ENCODE measurements around the gene BDKRB1.

Gene BDKRB1

DNA sequence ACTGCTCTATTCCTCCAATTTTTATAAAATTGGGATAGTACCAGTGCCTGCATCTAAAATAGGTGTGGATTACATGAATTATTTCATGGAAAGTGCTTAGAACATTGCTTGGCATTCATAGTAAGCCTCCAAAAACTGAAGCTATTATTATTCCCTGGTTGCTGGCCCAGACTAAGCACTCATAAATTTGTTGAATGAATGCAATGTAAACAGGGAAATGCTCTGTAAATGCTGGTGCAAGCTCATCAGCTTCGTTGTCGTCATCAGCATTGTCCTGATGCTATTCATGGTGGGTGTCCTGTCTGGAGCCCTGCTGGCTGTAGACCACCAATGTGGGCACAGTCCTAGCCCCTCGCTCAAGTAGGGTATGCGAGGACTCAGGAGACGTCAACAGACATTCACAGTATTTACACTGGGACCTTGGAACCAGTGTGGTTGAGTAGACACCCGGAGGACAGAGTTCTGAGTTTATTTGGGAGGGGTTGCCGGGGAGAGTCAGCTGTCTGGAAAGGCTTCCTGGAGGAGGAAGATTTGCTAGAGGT is 34.8 kb upstream of the BDKRB1 start:
- Histone ChIP-seq H3K4me3 (ENCODE audit: low read depth in 1 of 2, low read length in 2 of 2) (no peak overlapping the region), H3K27ac (ENCODE audit: low read length) (no peak overlapping the region), H3K36me3 (ENCODE audit: control insufficient read depth in 1 of 2, insufficient read depth in 2 of 2, low read length in 2 of 2) (no peaks in the 10 kb centered on the region), H3K9me3 (ENCODE audit: control insufficient read depth in 1 of 2, low read length in 2 of 2) (no peaks in the 10 kb centered on the region), H3K27me3 (ENCODE audit: low read depth, low read length) (no peaks in the 10 kb centered on the region), H3K4me1 (ENCODE audit: control insufficient read depth in 1 of 2, insufficient read depth in 2 of 2, low read length in 2 of 2) (peaks cover 0 to 6% of the 10 kb centered on the region in 2 donors)

- H3K27me3 ChIP-seq (ENCODE audit: low read depth, low read length): no peaks in the 10 kb centered on the region
- H3K4me3 ChIP-seq (ENCODE audit: low read depth in 1 of 2, low read length in 2 of 2): no peak overlapping the region
- H3K27ac ChIP-seq (ENCODE audit: low read length): no peak overlapping the region
- peaks cover 0 to 6% of the 10 kb centered on the region in 2 donors for H3K4me1 ChIP-seq (ENCODE audit: control insufficient read depth in 1 of 2, insufficient read depth in 2 of 2, low read length in 2 of 2)
- H3K36me3 ChIP-seq (ENCODE audit: control insufficient read depth in 1 of 2, insufficient read depth in 2 of 2, low read length in 2 of 2): no peaks in the 10 kb centered on the region
- no peaks in the 10 kb centered on the region for H3K9me3 ChIP-seq (ENCODE audit: control insufficient read depth in 1 of 2, low read length in 2 of 2)
These were observed 34.2 kb upstream of the BDKRB1 start for GRCh38 chr14:96221841-96222240.

- H3K27me3 ChIP-seq (ENCODE audit: low read depth, low read length): no peaks in the 10 kb centered on the region
- no peaks in the 10 kb centered on the region for H3K9me3 ChIP-seq (ENCODE audit: control insufficient read depth in 1 of 2, low read length in 2 of 2)
- no peak overlapping the region for H3K4me3 ChIP-seq (ENCODE audit: low read depth in 1 of 2, low read length in 2 of 2)
- no peak overlapping the region for H3K27ac ChIP-seq (ENCODE audit: low read length)
- H3K4me1 ChIP-seq (ENCODE audit: control insufficient read depth in 1 of 2, insufficient read depth in 2 of 2, low read length in 2 of 2): peaks cover 0 to 6% of the 10 kb centered on the region in 2 donors
- H3K36me3 ChIP-seq (ENCODE audit: control insufficient read depth in 1 of 2, insufficient read depth in 2 of 2, low read length in 2 of 2): no peaks in the 10 kb centered on the region
These were observed 31.4 kb upstream of the BDKRB1 start for GRCh38 chr14:96224480-96225096.

DNA sequence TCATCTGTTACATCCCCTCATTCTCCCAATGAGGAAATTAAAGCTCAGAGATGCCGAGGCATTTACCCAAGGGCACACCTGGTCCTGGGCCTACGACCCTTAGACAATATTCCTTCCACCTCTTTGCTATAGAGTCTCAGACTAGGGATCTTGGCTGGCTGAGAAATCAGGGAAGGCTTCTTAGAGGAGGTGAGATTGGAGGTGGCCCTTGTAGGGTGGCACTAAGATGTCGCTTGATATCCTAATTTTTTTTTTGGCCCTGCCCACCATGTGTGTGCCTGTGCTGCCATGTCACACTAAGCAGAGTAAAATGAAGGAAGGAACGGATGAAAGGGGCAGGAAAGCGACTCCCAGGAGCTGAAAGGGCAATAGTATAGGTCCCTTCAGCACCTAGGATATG is 30.8 kb upstream of the BDKRB1 start:
- Histone ChIP-seq H3K27ac (ENCODE audit: low read length) (no peak overlapping the region), H3K27me3 (ENCODE audit: low read depth, low read length) (no peaks in the 10 kb centered on the region), H3K4me3 (ENCODE audit: low read depth in 1 of 2, low read length in 2 of 2) (no peak overlapping the region), H3K4me1 (ENCODE audit: control insufficient read depth in 1 of 2, insufficient read depth in 2 of 2, low read length in 2 of 2) (peaks cover 0 to 6% of the 10 kb centered on the region in 2 donors), H3K36me3 (ENCODE audit: control insufficient read depth in 1 of 2, insufficient read depth in 2 of 2, low read length in 2 of 2) (no peaks in the 10 kb centered on the region), H3K9me3 (ENCODE audit: control insufficient read depth in 1 of 2, low read length in 2 of 2) (no peaks in the 10 kb centered on the region)

- Histone ChIP-seq H3K4me1 (ENCODE audit: control insufficient read depth in 1 of 2, insufficient read depth in 2 of 2, low read length in 2 of 2) (peaks cover 0 to 6% of the 10 kb centered on the region in 2 donors), H3K27ac (ENCODE audit: low read length) (no peak overlapping the region), H3K27me3 (ENCODE audit: low read depth, low read length) (no peaks in the 10 kb centered on the region), H3K9me3 (ENCODE audit: control insufficient read depth in 1 of 2, low read length in 2 of 2) (no peaks in the 10 kb centered on the region), H3K4me3 (ENCODE audit: low read depth in 1 of 2, low read length in 2 of 2) (no peak overlapping the region), H3K36me3 (ENCODE audit: control insufficient read depth in 1 of 2, insufficient read depth in 2 of 2, low read length in 2 of 2) (no peaks in the 10 kb centered on the region)
These were observed 30.3 kb upstream of the BDKRB1 start for GRCh38 chr14:96225745-96226151.

DNA sequence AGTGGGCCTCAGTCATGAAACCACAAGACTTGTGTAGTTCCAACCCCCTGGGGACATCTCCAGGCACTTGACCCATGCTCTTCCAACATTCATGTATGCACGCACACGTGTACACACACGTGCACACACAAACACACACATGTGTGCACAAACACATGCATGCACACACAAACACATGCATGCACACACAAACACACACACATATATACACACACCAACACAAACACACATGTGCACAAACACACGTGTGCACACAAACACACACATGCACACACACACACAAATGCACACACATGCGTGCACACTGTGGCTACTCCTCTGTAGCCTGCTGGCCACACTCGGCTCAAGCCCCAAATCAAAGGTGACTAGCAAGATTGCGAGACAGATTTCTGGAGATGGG is 28.6 kb upstream of the BDKRB1 start:
- Histone ChIP-seq H3K4me3 (ENCODE audit: low read depth in 1 of 2, low read length in 2 of 2) (no peak overlapping the region), H3K27me3 (ENCODE audit: low read depth, low read length) (no peaks in the 10 kb centered on the region), H3K36me3 (ENCODE audit: control insufficient read depth in 1 of 2, insufficient read depth in 2 of 2, low read length in 2 of 2) (no peaks in the 10 kb centered on the region), H3K4me1 (ENCODE audit: control insufficient read depth in 1 of 2, insufficient read depth in 2 of 2, low read length in 2 of 2) (peaks cover 0 to 6% of the 10 kb centered on the region in 2 donors), H3K27ac (ENCODE audit: low read length) (no peak overlapping the region), H3K9me3 (ENCODE audit: control insufficient read depth in 1 of 2, low read length in 2 of 2) (no peaks in the 10 kb centered on the region)

GRCh38 chr14:96229315-96229714 is 26.7 kb upstream of the BDKRB1 start:
- Histone ChIP-seq H3K27me3 (ENCODE audit: low read depth, low read length) (no peaks in the 10 kb centered on the region), H3K4me3 (ENCODE audit: low read depth in 1 of 2, low read length in 2 of 2) (no peak overlapping the region), H3K27ac (ENCODE audit: low read length) (no peak overlapping the region), H3K9me3 (ENCODE audit: control insufficient read depth in 1 of 2, low read length in 2 of 2) (no peaks in the 10 kb centered on the region), H3K4me1 (ENCODE audit: control insufficient read depth in 1 of 2, insufficient read depth in 2 of 2, low read length in 2 of 2) (peaks cover 0 to 13% of the 10 kb centered on the region in 2 donors), H3K36me3 (ENCODE audit: control insufficient read depth in 1 of 2, insufficient read depth in 2 of 2, low read length in 2 of 2) (no peaks in the 10 kb centered on the region)

GRCh38 chr14:96231056-96231455 is 25.0 kb upstream of the BDKRB1 start:
- Histone ChIP-seq H3K27ac (ENCODE audit: low read length) (no peak overlapping the region), H3K4me1 (ENCODE audit: control insufficient read depth in 1 of 2, insufficient read depth in 2 of 2, low read length in 2 of 2) (peaks cover 0 to 7% of the 10 kb centered on the region in 2 donors), H3K9me3 (ENCODE audit: control insufficient read depth in 1 of 2, low read length in 2 of 2) (no peaks in the 10 kb centered on the region), H3K36me3 (ENCODE audit: control insufficient read depth in 1 of 2, insufficient read depth in 2 of 2, low read length in 2 of 2) (no peaks in the 10 kb centered on the region), H3K4me3 (ENCODE audit: low read depth in 1 of 2, low read length in 2 of 2) (no peak overlapping the region), H3K27me3 (ENCODE audit: low read depth, low read length) (no peaks in the 10 kb centered on the region)

DNA sequence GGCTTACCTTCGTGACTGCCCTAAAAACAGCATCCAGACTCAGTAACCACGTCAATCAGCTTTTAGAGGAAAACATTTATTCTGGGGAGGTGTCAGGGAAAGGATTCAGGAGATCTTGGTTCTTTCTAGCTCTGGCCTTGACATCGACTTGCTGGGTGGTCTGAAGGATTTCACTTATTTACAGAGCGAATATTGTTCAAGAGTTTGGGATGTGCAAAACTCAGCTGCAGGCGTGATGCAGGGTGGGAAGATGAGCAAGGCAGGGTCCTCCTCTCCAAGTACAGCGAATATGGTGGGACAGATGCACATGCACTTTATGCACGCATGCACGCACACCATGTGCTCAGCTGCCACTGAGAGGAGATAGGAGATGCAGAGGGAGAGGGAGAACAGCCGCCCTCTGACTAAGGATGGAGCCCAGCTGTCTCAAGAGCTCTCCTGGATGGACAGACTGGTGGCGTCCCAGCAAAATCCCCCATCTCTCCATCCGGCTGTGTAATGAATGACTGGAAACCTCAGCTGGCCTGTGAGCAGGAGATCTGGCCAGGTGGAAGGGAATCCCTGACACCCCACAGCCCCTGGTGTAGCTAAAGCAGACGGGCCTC is 24.4 kb upstream of the BDKRB1 start:
- Histone ChIP-seq H3K27me3 (ENCODE audit: low read depth, low read length) (no peaks in the 10 kb centered on the region), H3K36me3 (ENCODE audit: control insufficient read depth in 1 of 2, insufficient read depth in 2 of 2, low read length in 2 of 2) (no peaks in the 10 kb centered on the region), H3K4me3 (ENCODE audit: low read depth in 1 of 2, low read length in 2 of 2) (no peak overlapping the region), H3K4me1 (ENCODE audit: control insufficient read depth in 1 of 2, insufficient read depth in 2 of 2, low read length in 2 of 2) (peaks cover 0 to 7% of the 10 kb centered on the region in 2 donors), H3K27ac (ENCODE audit: low read length) (no peak overlapping the region), H3K9me3 (ENCODE audit: control insufficient read depth in 1 of 2, low read length in 2 of 2) (no peaks in the 10 kb centered on the region)

DNA sequence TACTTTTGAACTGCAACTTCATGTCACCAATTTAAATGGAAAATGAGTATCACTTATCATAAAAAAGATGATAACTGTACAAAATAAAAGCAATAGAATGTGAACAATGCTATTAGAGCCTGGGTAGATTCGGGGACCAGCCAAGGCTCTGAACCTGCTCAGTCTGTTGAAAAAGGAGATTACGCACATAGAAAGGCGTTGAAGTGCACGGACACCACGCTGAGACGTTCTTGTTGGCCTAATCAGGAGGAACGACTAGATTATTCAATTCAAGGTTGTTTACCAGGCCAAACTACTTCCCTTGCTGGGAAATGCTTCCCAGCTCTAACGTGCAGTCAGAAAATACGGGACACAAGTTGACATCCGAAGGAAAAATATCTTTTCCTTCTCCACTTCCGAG is 23.5 kb upstream of the BDKRB1 start:
- H3K36me3 ChIP-seq (ENCODE audit: control insufficient read depth in 1 of 2, insufficient read depth in 2 of 2, low read length in 2 of 2): no peaks in the 10 kb centered on the region
- H3K27ac ChIP-seq (ENCODE audit: low read length): no peak overlapping the region
- H3K27me3 ChIP-seq (ENCODE audit: low read depth, low read length): no peaks in the 10 kb centered on the region
- H3K9me3 ChIP-seq (ENCODE audit: control insufficient read depth in 1 of 2, low read length in 2 of 2): no peaks in the 10 kb centered on the region
- H3K4me1 ChIP-seq (ENCODE audit: control insufficient read depth in 1 of 2, insufficient read depth in 2 of 2, low read length in 2 of 2): peaks cover 6 to 7% of the 10 kb centered on the region in 2 donors
- no peak overlapping the region for H3K4me3 ChIP-seq (ENCODE audit: low read depth in 1 of 2, low read length in 2 of 2)

DNA sequence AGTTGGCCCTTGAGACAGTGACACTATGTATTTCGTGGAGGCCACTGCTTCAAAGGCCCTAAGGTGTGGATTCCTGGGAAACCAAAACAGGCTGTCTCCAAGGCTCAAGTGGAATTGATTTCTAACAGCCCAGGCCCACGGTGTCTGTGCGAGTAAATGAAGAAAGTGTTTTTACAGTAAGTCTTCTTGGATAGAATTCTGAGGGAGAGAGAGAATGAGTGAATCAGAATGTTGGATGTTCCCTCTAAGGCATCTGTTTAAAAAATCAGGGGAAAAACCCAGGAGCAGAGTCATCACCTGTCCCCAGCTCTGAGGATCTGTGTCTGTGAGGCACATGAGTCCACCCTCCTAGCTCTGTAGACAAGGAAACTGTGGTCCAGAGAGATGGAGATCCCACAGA is 22.3 kb upstream of the BDKRB1 start:
- peaks cover 7 to 10% of the 10 kb centered on the region in 2 donors for H3K4me1 ChIP-seq (ENCODE audit: control insufficient read depth in 1 of 2, insufficient read depth in 2 of 2, low read length in 2 of 2)
- H3K36me3 ChIP-seq (ENCODE audit: control insufficient read depth in 1 of 2, insufficient read depth in 2 of 2, low read length in 2 of 2): peaks cover 0 to 4% of the 10 kb centered on the region in 2 donors
- H3K27ac ChIP-seq (ENCODE audit: low read length): peak overlapping the region; percentile 36
- H3K9me3 ChIP-seq (ENCODE audit: control insufficient read depth in 1 of 2, low read length in 2 of 2): no peaks in the 10 kb centered on the region
- H3K27me3 ChIP-seq (ENCODE audit: low read depth, low read length): no peaks in the 10 kb centered on the region
- no peak overlapping the region for H3K4me3 ChIP-seq (ENCODE audit: low read depth in 1 of 2, low read length in 2 of 2)
